ENCODE measurements around the gene CLEC18C.
"Not testable (repeated sequence)": the region's sequence is repeated elsewhere in the genome, so short reads cannot be mapped to it uniquely, and the experiment has no call there.

CLEC18C gene

DNA sequence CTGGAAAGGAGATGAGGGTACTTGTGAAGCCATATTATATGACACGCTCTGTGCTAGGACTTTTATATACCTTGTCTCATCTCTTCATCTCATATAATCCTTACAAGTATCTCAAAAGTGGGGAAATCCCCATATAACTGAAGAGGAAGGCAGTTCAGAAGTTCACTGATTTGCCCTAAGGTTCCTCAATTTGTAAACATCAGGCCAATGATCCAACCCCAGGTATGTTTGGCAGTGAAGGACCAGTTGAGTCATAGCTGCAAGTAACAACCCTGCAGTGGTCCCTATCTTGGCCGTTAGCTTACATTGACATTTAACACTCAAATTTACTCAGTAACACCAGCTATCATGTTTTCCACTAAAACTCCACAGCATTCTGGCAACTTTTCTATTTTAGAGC lies 45.0 kb downstream of the CLEC18C start:
- DNase-seq, result not testable (repeated sequence)

DNA sequence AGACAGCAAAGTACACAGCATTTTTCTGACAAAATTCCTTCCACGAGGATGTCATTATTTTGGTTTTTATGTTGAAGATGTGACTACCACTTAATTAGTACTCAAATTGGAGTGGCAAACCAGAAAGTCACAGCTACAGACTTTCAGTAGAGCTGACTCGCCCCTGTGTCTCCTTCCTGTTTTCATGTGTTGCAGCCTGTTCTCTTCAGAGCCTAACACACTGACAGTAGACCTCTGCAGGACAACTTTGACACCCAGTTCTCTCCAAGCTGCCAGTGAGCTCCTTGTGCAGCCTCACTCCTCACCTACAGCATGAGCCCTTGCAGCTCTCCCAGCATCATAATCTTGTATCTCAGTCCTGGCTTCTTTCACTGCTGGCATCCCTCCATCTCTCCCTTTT lies 49.0 kb downstream of the CLEC18C start:
- not testable (repeated sequence) for DNase-seq

DNA sequence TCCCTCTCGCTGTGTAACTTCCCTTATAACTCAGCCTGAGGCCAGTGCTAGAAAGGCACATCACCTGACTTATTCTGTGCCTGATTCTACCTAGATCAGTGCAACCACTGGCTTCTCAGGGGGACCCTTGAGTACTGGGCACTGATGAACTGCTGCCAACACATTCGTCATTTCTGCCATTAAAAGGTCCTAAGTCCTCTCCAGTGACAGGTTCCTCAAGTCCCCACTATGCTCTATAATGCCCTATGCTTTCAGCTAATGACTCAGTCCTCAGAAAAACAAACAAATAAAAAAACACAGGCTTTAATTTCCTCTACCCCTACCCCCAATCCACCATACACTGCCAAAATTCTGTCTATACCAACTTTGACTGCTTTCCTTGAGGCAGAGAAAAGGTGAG lies 49.6 kb downstream of the CLEC18C start:
- not testable (repeated sequence) for DNase-seq

DNA sequence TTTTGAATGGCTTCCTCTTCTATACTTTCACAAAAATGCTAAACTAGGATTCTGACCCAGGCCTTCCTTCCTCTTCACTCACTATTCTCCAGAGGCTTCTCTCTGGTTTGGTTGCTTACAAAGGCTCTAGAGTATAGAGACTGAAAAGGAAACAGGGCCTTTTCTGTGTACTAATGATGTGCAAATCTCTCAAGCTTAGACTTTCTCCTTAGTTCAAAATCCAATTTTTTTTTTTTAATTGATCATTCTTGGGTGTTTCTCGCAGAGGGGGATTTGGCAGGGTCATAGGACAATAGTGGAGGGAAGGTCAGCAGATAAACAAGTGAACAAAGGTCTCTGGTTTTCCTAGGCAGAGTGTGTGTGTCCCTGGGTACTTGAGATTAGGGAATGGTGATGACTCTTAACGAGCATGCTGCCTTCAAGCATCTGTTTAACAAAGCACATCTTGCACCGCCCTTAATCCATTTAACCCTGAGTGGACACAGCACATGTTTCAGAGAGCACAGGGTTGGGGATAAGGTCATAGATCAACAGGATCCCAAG lies 50.5 kb downstream of the CLEC18C start:
- DNase-seq, result not testable (repeated sequence)

DNA sequence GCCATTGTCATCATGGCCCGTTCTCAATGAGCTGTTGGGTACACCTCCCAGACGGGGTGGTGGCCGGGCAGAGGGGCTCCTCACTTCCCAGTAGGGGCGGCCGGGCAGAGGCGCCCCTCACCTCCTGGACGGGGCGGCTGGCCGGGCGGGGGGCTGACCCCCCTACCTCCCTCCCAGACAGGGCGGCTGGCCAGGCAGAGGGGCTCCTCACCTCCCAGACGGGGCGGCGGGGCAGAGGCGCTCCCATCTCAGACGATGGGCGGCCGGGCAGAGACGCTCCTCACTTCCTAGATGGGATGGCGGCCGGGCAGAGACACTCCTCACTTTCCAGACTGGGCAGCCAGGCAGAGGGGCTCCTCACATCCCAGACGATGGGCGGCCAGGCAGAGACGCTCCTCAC lies 51.1 kb downstream of the CLEC18C start:
- DNase-seq, result not testable (repeated sequence)

DNA sequence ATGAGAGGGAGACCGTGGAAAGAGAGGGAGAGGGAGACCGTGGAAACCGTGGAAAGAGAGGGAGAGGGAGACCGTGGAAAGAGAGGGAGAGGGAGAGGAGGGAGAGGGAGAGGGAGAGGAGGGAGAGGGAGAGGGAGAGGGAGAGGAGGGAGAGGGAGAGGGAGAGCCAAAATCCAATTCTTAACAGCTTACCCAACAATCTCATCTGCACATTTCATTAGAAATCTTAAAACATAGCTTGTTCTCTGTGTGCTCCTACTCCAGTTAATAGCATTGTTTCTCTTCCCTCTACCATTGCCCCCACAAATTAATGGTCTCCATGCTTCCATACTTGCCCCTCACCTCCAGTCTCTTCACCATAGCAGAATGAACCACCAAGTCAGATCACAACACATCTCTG lies 51.8 kb downstream of the CLEC18C start:
- not testable (repeated sequence) for DNase-seq

DNA sequence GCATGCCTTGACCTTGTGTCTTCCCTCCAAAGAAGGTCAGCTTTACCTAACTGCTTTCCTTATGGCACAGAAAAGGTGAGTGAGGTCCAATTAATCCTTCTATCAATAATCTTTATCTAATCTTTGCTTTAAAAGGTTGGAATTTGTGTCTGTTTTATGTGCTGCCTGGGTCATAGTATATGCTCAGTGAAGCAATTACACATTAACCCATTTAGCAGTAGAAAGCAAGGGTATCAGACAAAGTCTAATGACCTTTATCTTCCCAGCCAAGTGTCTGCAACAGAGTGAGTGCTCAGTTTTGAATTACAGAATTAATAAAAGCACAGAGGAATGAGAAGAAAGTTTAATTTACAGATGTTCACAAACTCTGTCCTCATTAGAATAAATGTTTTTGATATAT lies 52.4 kb downstream of the CLEC18C start:
- not testable (repeated sequence) for DNase-seq

DNA sequence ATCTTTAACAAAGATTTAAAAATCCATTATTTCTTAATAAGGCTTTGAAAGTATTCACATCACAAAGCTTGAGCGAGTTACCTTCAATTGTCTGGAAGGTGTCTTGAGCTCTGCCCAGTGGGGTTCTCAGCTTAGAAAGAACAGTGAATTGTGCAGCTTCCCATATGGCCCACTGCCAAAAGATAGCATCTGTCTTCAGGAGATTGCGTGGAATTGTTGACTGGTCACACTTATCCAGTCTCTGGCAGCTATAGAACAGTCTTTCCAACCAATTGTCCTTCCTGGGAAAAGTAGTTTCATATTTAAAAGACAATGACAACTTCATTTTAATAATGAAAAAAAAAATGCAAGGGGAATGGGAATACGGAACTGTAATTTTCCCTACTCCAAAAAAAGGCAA lies 58.2 kb downstream of the CLEC18C start:
- not testable (repeated sequence) for DNase-seq

Measured in hematopoietic multipotent progenitor cell treated with erythropoietin and hydrocortisone succinate and interleukin-3 and kit ligand, for 6 days (in vitro differentiated cells).